Thoracic aorta (tissue), 2 donors: ENCODE data around the gene GNAZ. TPM values are rescaled to one million over a fixed set of nuclear protein-coding genes. Genes with fewer than 3 reads are reported as not detected.
A peak's percentile ranks its signal among the peaks of the same experiment; 100 is the strongest.

Source experiments
- ATAC-seq: fragments of 150-250 bp; one replicate; pipeline ENCODE4 v1.8.0; 2017; ENCODE audit warnings: low read depth; ENCODE audit not compliant: insufficient number of reproducible peaks, low FRiP score
- DNase-seq: peaks from one replicate; pipeline ENCODE4 v3.0.0-alpha.2; 2020; ENCODE audit warnings: low spot score
- H3K27ac ChIP-seq, 2 donors: fragments of 200-600 bp; sonication (generic); 1 replicate in 1 of 2; 2 replicates in 1 of 2; pipeline ENCODE4 v1.5.1; 2016; ENCODE audit warnings: mild to moderate bottlenecking in 2 of 2, moderate library complexity in 2 of 2
- H3K27me3 ChIP-seq: fragments of 200-600 bp; sonication (generic); replicated peaks from 2 replicates; pipeline ENCODE4 v1.6.0; 2016; ENCODE audit warnings: mild to moderate bottlenecking; ENCODE audit not compliant: insufficient read depth
- H3K36me3 ChIP-seq: fragments of 200-600 bp; sonication (generic); one replicate; pipeline ENCODE4 v1.5.1; 2016
- H3K4me1 ChIP-seq, 2 donors: fragments of 200-600 bp; sonication (generic); 1 replicate in 1 of 2; 2 replicates in 1 of 2; pipeline versions ENCODE4 v1.5.1 to v1.6.0; 2016; ENCODE audit warnings: low read depth in 2 of 2, mild to moderate bottlenecking in 1 of 2; ENCODE audit not compliant: control insufficient read depth in 1 of 2
- H3K4me3 ChIP-seq: fragments of 200-600 bp; sonication (generic); 2 replicates; pipeline ENCODE4 v1.5.1; 2016; ENCODE audit warnings: mild to moderate bottlenecking
- H3K9me3 ChIP-seq: fragments of 200-600 bp; sonication (generic); 2 replicates; pipeline ENCODE4 v1.5.1; 2016
- CTCF ChIP-seq: fragments of 200-600 bp; sonication (generic); IDR thresholded peaks from one replicate; pipeline ENCODE4 v1.5.1; 2019; ENCODE audit warnings: antibody characterized with exemption
- total RNA-seq, 2 donors: library from RNA; depleted of rRNA; stranded (reverse); fragments of >200 nt; gene quantifications; one replicate each; pipeline versions ENCODE4 v1.1.0 to v1.2.3, GENCODE V29; 2016

The GNAZ gene
- total RNA-seq, 2 donors from 2014 or later: 3.9 to 5.4 TPM

DNA sequence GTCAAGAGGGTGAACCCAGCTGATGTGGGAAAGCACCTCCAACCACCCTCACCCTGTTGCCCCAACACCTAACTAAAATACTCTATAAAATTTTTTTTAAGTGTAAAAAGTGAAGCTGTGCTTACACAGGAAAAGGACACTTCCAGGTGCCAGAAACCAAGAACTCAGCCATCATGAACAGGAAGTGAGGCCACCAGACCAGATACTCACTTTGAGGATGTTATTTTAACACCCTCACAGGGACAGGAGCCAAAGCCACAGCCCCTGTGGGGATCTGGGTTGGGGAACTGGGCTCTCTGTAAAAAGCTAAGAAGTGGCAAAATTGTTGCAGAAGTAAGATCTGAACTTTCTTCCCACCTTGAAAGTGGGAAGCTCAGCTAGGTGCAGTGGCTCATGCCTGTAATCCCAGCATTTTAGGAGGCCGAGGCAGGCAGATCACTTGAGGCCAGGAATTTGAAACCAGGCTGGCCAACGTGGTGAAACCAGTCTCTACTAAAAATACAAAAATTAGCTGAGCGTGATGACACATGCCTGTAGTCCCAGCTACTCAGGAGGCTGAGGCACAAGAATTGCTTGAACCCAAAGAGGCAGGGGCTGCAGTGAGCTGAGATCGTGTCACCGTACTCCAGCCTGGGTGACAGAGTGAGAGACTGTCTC is 67.7 kb downstream of the GNAZ start:
- Histone ChIP-seq H3K36me3 (no peaks in the 10 kb centered on the region), H3K4me3 (no peak overlapping the region), H3K27ac (no peak overlapping the region), H3K27me3 (no peaks in the 10 kb centered on the region), H3K9me3 (no peaks in the 10 kb centered on the region), H3K4me1 (peaks cover 8 to 16% of the 10 kb centered on the region in 2 donors)
- DNase-seq (no peak), ATAC-seq (no peak)
- TF ChIP-seq CTCF: no peak

- H3K9me3 ChIP-seq: no peaks in the 10 kb centered on the region
- no peak overlapping the region for H3K27ac ChIP-seq
- H3K4me3 ChIP-seq: no peak overlapping the region
- TF ChIP-seq CTCF: no peak
- ATAC-seq: no peak
- no peaks in the 10 kb centered on the region for H3K27me3 ChIP-seq
- peaks cover 8 to 16% of the 10 kb centered on the region in 2 donors for H3K4me1 ChIP-seq
- DNase-seq: no peak
- no peaks in the 10 kb centered on the region for H3K36me3 ChIP-seq
Observed at GRCh38 chr22:23138584-23139435, 68.5 kb downstream of the GNAZ start.

DNA sequence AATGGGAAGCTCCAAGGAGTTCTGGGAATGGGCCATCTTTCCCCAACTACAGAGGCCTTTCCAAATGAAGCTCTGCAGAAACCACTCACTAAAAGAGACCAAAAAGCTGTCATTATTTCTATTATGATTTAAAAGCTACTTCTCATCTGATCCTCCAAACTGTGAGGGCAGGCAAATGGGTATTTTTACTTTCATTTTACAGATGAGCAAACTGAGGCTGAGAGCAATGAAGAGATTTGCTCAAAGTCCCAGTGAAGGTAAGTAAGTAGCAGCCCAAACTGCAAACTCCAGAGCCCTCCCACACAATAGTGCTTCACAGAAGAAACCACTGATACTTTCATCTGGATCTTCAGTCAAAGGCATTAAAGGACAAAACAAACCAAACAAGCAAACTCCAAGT is 70.1 kb downstream of the GNAZ start:
- Histone ChIP-seq H3K9me3 (no peaks in the 10 kb centered on the region), H3K27me3 (no peaks in the 10 kb centered on the region), H3K4me3 (no peak overlapping the region), H3K36me3 (no peaks in the 10 kb centered on the region), H3K4me1 (peaks cover 14 to 21% of the 10 kb centered on the region in 2 donors), H3K27ac (no peak overlapping the region)
- ATAC-seq: no peak
- DNase-seq: no peak
- no peak for TF ChIP-seq CTCF

DNA sequence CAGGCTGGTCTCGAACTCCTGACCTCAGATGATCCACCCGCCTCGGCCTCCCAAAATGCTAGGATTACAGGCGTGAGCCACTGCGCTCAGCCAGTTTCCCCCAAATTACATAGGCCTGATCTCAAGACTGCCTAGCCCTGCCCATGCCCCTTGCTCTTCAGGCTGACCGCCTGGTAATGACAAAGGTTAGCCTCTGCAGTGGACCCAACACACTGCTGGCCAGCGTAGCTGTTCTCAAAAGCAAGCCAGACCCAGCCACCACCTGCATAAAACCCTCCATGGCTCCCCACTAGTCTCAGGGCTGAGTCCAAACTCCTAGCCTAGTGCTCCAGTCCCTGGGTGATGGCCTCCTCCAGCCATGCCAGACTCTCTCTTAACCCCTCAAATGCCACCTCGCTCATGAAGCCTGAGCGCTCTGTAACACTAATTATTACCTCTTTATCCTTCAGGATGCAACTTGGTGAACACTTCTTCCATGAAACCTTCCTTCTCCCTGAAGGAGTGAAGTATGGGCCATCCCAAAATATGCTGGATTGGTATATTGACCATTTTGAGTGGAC is 72.3 kb downstream of the GNAZ start:
- no peak for TF ChIP-seq CTCF
- no peaks in the 10 kb centered on the region for H3K9me3 ChIP-seq
- peak overlapping the region; percentile 61 for H3K4me3 ChIP-seq
- H3K27ac ChIP-seq: no peak overlapping the region
- DNase-seq: no peak
- no peaks in the 10 kb centered on the region for H3K36me3 ChIP-seq
- H3K27me3 ChIP-seq: no peaks in the 10 kb centered on the region
- ATAC-seq: no peak
- H3K4me1 ChIP-seq: peaks cover 14 to 41% of the 10 kb centered on the region in 2 donors

GRCh38 chr22:23143119-23143518 is 72.8 kb downstream of the GNAZ start:
- H3K4me3 ChIP-seq: no peak overlapping the region
- no peaks in the 10 kb centered on the region for H3K27me3 ChIP-seq
- no peak for TF ChIP-seq CTCF
- no peak for ATAC-seq
- H3K9me3 ChIP-seq: no peaks in the 10 kb centered on the region
- no peak for DNase-seq
- no peaks in the 10 kb centered on the region for H3K36me3 ChIP-seq
- peaks cover 12 to 46% of the 10 kb centered on the region in 2 donors for H3K4me1 ChIP-seq
- H3K27ac ChIP-seq: no peak overlapping the region
